Psoas muscle (tissue), 8 donors: Measurements from ENCODE around the gene TMEM231. TPM values are rescaled to one million over a fixed set of nuclear protein-coding genes. Genes with fewer than 3 reads are reported as not detected.

Experiments
- ATAC-seq, 4 donors: fragments of 200-7000 bp; cut with Tn5 transposase; one replicate each; pipeline ENCODE4 v1.9.1; 2020; ENCODE audit warnings: moderate library complexity in 3 of 4, mild to moderate bottlenecking in 2 of 4
- DNase-seq, 2 donors: peaks; one replicate each; pipeline ENCODE4 v3.0.0-alpha.2; 2020
- H3K27ac ChIP-seq: fragments of 200-600 bp; one replicate; pipeline ENCODE4 v1.8.0; 2022
- H3K27me3 ChIP-seq, 3 donors: fragments of 200-600 bp in 1 of 3; one replicate each; pipeline versions ENCODE4 v1.6.1 to v1.8.0; 2013 to 2022; ENCODE audit warnings: low read length in 2 of 3, mild to moderate bottlenecking in 2 of 3, moderate library complexity in 1 of 3; ENCODE audit not compliant: insufficient read depth in 3 of 3
- H3K36me3 ChIP-seq, 2 donors: fragments of 200-600 bp in 1 of 2; one replicate each; pipeline versions ENCODE4 v1.6.1 to v1.8.0; 2013 to 2022; ENCODE audit warnings: low read depth in 1 of 2, mild to moderate bottlenecking in 1 of 2, moderate library complexity in 1 of 2; ENCODE audit not compliant: insufficient read depth in 1 of 2
- H3K4me1 ChIP-seq: fragments of 200-600 bp; one replicate; pipeline ENCODE4 v1.8.0; 2022
- H3K4me3 ChIP-seq: fragments of 200-600 bp; one replicate; pipeline ENCODE4 v1.8.0; 2022; ENCODE audit warnings: mild to moderate bottlenecking
- H3K9me3 ChIP-seq: fragments of 200-600 bp; one replicate; pipeline ENCODE4 v1.8.0; 2022
- WGBS, 3 donors: extraction: QIAGEN DNeasy Blood & Tissue Kit; methylation state at CpG; one replicate each; pipeline versions ENCODE4 v1.1.6 to v1.1.7; 2013; 5-methylcytosine and 5-hydroxymethylcytosine counted together
- intact Hi-C, 2 donors: fragments of 100-400 bp; cut with DNase I; formaldehyde crosslinking; loops; one replicate each; pipeline versions ENCODE4 v1.11.0 to v1.14.2; 2022
- polyA plus RNA-seq, 3 donors: library from polyadenylated mRNA; stranded (reverse); fragments of 200-250 nt; gene quantifications; one replicate each; pipeline ENCODE4 v1.2.3, GENCODE V29; 2013
- total RNA-seq, 4 donors: library from RNA; stranded (reverse); fragmentation: NEBNext Ultra II Directional in 2 of 4; extraction: Animal tissue kit (Norgen Biotek cat#: 25700) in 2 of 4; gene quantifications; one replicate each; pipeline versions ENCODE4 v1.2.1 to v1.2.4, GENCODE V29; 2021 to 2023
- TF ChIP-seq, protein P1 (sequence below): fragments of 200-600 bp; IDR thresholded peaks from one replicate; pipeline ENCODE4 v1.8.0; 2022; ENCODE audit warnings: antibody characterized with exemption
- donor health status: healthy with polysubstance abuse.
- donor health status: DM: no; HTN: no; CAD: no; lungs with moderate emphysema.
- donor health status: Bipolar disorder and iron deficiency.
- donor health status: healthy.
- donor health status: DM: yes; HTN: yes; CAD: no.
- donor health status: DM: no; HTN: no; CAD: no.
- donor health status: DM: no; HTN: no; CAD: no.
- donor health status: DM: yes; HTN: yes; CAD: no.

Gene TMEM231
- total and polyA plus RNA-seq, 7 donors: 1.8 to 4.2 (median 2.4) TPM

DNA sequence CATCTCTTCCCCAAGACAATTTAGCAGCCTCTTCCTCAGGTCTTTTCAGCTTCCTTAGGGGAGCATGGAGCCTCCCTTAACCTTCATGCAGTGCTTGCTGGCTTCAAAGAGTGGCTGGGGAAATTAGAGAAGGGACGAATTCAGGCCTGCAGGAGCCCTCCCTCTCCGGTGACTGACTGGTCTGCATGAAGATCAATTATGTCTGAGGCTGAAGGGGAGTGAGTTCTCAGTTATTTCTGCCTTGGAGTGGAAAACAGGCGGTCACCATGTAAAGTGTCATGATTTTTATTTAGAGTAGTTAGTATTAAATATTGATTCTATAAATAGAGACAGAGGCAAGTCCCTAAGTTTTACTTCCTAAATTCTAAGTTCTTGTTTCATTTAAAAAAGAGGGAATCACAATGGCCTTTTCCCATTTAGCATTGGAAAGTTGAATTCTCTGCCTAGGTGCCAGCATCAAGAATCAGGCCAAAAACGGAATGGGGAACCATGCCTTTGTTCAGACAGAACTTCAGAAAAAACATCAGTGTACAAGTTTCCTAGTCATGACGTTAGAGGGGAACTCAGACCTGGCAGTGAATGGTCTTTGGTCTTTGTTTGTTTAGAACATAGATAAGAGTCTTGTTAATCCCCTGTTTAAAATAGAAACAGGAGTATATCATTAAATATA, 14.5 kb upstream of the TMEM231 start:
- no peaks in the 10 kb centered on the region for H3K27me3 ChIP-seq
- ATAC-seq: peak in 1 of 4 donors; percentile 21
- TF ChIP-seq, protein P1, sequence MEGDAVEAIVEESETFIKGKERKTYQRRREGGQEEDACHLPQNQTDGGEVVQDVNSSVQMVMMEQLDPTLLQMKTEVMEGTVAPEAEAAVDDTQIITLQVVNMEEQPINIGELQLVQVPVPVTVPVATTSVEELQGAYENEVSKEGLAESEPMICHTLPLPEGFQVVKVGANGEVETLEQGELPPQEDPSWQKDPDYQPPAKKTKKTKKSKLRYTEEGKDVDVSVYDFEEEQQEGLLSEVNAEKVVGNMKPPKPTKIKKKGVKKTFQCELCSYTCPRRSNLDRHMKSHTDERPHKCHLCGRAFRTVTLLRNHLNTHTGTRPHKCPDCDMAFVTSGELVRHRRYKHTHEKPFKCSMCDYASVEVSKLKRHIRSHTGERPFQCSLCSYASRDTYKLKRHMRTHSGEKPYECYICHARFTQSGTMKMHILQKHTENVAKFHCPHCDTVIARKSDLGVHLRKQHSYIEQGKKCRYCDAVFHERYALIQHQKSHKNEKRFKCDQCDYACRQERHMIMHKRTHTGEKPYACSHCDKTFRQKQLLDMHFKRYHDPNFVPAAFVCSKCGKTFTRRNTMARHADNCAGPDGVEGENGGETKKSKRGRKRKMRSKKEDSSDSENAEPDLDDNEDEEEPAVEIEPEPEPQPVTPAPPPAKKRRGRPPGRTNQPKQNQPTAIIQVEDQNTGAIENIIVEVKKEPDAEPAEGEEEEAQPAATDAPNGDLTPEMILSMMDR: no peak
- no peak for DNase-seq
- H3K9me3 ChIP-seq: no peaks in the 10 kb centered on the region
- peaks cover 46% of the 10 kb centered on the region for H3K4me1 ChIP-seq
- H3K36me3 ChIP-seq: peaks cover 8 to 84% of the 10 kb centered on the region in 2 donors
- peak overlapping the region; percentile 12 for H3K4me3 ChIP-seq
- intact Hi-C loops: no loop called here
- H3K27ac ChIP-seq: peak overlapping the region; percentile 78
- 28 to 54% (median 35%) methylated on average over 5 of the region's 5 CpGs for WGBS, 3 donors

DNA sequence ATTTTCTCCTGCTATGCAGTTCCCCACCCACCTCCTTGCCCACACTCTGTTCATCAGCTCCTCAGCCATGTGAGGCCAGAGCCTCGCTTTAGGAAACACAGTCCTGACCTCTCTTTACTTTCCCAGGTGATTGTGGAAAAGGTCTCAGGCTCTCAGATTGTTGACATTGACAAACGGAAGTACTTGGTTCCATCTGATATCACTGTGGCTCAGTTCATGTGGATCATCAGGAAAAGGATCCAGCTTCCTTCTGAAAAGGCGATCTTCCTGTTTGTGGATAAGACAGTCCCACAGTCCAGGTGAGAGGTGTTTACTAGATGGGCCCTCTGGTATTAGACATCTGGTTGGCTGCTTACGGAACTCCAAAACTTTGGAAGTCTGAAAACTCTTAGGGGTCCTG, 11.9 kb upstream of the TMEM231 start:
- Histone ChIP-seq H3K9me3 (no peaks in the 10 kb centered on the region), H3K4me1 (peaks cover 50% of the 10 kb centered on the region), H3K27me3 (no peaks in the 10 kb centered on the region), H3K4me3 (peak overlapping the region; percentile 99), H3K36me3 (peaks cover 8 to 58% of the 10 kb centered on the region in 2 donors), H3K27ac (peak overlapping the region; percentile 90)
- WGBS, 3 donors: 78 to 85% (median 81%) methylated on average over 4 of the region's 4 CpGs
- TF ChIP-seq, protein P1: no peak
- DNase-seq: no peak
- intact Hi-C loops: loop anchor here (2.0 to 5.0 kb wide), 3 partner anchors 51 to 79 kb away; partner anchors contain the start of genes ADAT1 (in 1 of the 2), KARS1 (in 1 of the 2) and TERF2IP (in 1 of the 2)
- no peak for ATAC-seq

DNA sequence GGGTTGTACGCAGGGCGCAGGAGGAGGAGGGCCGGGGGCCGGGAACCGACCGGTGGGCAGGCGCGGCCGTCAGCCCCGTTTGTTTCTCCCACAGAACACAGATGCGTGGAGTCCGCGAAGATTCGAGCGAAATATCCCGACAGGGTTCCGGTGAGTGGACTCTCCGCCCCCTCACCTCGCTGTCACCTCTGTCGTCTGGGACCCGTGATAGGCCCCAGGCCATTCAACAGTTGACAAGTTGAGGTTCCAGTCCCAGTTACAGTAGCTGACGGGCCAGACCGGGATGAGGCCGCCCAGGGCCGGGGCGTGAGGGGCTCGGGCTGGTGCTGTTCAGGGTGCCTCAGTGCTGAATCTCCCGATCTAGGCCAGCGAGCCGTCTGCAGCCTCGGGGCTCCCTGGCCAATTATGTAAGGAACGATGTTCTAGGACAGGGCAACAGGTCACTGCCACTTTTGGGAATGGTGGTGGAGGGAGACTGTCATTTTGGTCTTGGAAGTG, 10.8 kb upstream of the TMEM231 start:
- H3K9me3 ChIP-seq: no peaks in the 10 kb centered on the region
- intact Hi-C loops: loop anchor here (2.0 to 5.0 kb wide), 3 partner anchors 50 to 80 kb away; partner anchors contain the start of genes ADAT1 (in 1 of the 2), KARS1 (in 1 of the 2) and TERF2IP (in 1 of the 2)
- 0 to 1% (median 1%) methylated on average over 28 to 32 of the region's 32 CpGs for WGBS, 3 donors
- DNase-seq (peak in 1 of 2 donors; percentile 55), ATAC-seq (peak in 3 of 4 donors; percentile 9 to 17 (median 12))
- H3K27me3 ChIP-seq: no peaks in the 10 kb centered on the region
- peak overlapping the region; percentile 99 for H3K4me3 ChIP-seq
- TF ChIP-seq, protein P1: no peak
- H3K4me1 ChIP-seq: peaks cover 50% of the 10 kb centered on the region
- H3K27ac ChIP-seq: peak overlapping the region; percentile 90
- H3K36me3 ChIP-seq: peaks cover 8 to 47% of the 10 kb centered on the region in 2 donors

DNA sequence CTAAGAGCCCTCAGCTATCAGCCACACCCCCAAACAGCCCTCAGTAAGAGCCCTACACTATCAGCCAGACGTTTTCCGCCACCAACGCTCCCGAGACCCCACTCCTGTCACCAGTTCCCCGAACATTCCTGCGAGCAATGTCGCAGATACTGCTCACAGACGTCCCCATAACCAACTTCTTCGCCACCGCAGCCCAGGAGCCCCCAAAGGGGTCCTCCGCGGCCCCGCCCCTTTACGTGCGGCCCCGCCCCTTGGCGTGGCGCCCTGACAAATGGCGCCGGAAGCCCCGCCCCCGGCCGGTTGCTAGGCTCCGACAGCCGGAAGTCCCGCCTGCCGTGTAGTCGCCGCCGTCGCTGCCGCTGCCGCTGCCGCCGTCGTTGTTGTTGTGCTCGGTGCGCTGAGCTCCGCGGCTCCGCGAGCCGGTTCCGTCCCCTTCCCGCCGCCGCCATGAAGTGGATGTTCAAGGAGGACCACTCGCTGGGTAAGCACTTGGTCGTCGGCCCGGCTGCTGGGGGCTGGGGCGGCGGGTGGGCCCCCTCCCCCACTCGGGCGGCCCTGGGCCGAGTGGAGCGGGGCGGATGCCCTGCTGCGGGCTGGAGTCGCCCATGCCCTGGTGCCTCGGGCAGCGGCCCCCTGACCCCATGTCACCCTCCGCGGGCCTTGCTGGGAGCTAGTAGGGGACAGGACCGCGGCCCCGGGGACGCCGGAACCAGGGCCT, 10.1 kb upstream of the TMEM231 start, which contains the start of gene GABARAPL2:
Gene GABARAPL2 (plus strand): TSS at position 340 of the 718 bp plus-strand sequence. CDS start 108 bp downstream, at position 448.
- 0% methylated on average over 47 to 69 of the region's 69 CpGs for WGBS, 3 donors
- Histone ChIP-seq H3K4me3 (peak within 1 kb of the TSS; percentile 99), H3K4me1 (peaks cover 46% of the 10 kb centered on the region), H3K36me3 (peaks cover 8 to 41% of the 10 kb centered on the region in 2 donors), H3K27ac (peak within 1 kb of the TSS; percentile 90), H3K27me3 (no peaks in the 10 kb centered on the region), H3K9me3 (no peaks in the 10 kb centered on the region)
- intact Hi-C loops: loop anchor here (2.0 to 5.0 kb wide), 3 partner anchors 49 to 81 kb away; partner anchors contain the start of genes ADAT1 (in 1 of the 2), KARS1 (in 1 of the 2) and TERF2IP (in 1 of the 2)
- peak; percentile 83 to 92 for DNase-seq
- TF ChIP-seq, protein P1: no peak
- peak; percentile 88 to 95 (median 92) for ATAC-seq
